VCaP (cell line): ENCODE results near the gene SPINK4.

Experiments
- H3K27ac ChIP-seq: fragments of 450-650 bp; 2 replicates; pipeline ENCODE4 v1.5.1; 2017
- CTCF ChIP-seq: fragments of 450-650 bp; conservative IDR thresholded peaks from 2 replicates; pipeline ENCODE4 v1.5.1; 2017; ENCODE audit warnings: mild to moderate bottlenecking, moderate library complexity

Gene SPINK4

GRCh38 chr9:33250458-33250995 lies 10.6 kb downstream of the SPINK4 start:
- TF ChIP-seq CTCF, result no peak

GRCh38 chr9:33254211-33254610 lies 14.2 kb downstream of the SPINK4 start:
- H3K27ac ChIP-seq, result no peak overlapping the region
- TF ChIP-seq CTCF, result no peak

More at GRCh38 chr9:33250458-33250995, 10.6 kb downstream of the SPINK4 start:
- H3K27ac ChIP-seq, result no peak overlapping the region

- TF ChIP-seq CTCF, result no peak
- no peak overlapping the region for H3K27ac ChIP-seq
These were observed 15.0 kb downstream of the SPINK4 start for GRCh38 chr9:33255014-33255413.

GRCh38 chr9:33255471-33255870 lies 15.5 kb downstream of the SPINK4 start:
- no peak overlapping the region for H3K27ac ChIP-seq
- TF ChIP-seq CTCF, result no peak

GRCh38 chr9:33256236-33256635 lies 16.3 kb downstream of the SPINK4 start:
- no peak for TF ChIP-seq CTCF
- H3K27ac ChIP-seq, result no peak overlapping the region

- no peak for TF ChIP-seq CTCF
- H3K27ac ChIP-seq, result no peak overlapping the region
These were observed 17.3 kb downstream of the SPINK4 start for GRCh38 chr9:33257276-33257675.

GRCh38 chr9:33260372-33260771 lies 20.4 kb downstream of the SPINK4 start:
- H3K27ac ChIP-seq, result no peak overlapping the region
- TF ChIP-seq CTCF, result no peak
